Measurements from ENCODE around the gene MMP23B. TPM values are rescaled to one million over a fixed set of nuclear protein-coding genes. Genes with fewer than 3 reads are reported as not detected.

MMP23B gene
- total RNA-seq, 4 donors from 2014 or later = 0.67 to 7.8 (median 3.5) TPM

DNA sequence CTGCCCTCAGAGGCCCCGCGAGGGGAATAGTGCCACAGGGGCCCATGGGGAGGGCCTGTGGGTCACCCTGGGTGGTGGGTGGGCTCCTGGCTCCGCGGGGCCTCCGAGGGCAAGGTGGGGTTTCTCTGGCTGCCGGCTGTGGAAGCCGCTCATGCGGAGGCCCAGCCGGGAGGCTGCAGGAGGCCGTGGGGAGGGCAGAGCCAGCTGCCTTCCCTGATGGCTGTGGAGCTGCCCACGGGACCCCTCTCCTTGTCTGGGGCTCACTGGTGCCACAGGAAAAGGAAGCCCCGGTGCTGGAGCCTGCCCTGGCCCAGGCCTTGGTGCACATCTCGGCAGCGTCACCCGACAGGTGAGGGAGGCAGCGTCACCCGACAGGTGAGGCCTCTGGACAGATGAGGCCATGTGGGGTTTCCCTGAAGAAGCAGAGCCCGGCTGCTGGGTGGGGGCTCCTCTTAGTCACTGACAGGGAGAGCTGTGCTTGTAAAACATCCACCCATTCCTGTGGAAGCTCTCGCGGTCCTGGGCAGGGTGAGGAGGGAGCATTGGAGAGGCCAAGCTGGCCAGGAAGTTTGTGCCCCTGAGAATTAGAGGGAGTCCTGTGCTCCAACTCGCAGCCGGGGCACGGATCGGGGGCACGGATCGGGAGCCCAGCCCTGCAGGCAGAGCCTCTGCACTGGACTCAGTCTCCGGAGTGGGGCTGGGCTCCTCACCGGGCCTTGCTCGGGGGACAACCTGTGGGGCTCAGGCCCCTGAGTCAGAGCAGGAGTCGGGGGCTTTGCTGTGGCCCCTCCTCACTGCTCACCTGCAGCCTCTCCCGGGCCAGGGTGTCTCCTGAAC, 10.6 kb upstream of the MMP23B start:
- 81 to 92% methylated on average over 18 to 23 of the region's 31 CpGs for WGBS, 2 donors
- DNase-seq = no peak

DNA sequence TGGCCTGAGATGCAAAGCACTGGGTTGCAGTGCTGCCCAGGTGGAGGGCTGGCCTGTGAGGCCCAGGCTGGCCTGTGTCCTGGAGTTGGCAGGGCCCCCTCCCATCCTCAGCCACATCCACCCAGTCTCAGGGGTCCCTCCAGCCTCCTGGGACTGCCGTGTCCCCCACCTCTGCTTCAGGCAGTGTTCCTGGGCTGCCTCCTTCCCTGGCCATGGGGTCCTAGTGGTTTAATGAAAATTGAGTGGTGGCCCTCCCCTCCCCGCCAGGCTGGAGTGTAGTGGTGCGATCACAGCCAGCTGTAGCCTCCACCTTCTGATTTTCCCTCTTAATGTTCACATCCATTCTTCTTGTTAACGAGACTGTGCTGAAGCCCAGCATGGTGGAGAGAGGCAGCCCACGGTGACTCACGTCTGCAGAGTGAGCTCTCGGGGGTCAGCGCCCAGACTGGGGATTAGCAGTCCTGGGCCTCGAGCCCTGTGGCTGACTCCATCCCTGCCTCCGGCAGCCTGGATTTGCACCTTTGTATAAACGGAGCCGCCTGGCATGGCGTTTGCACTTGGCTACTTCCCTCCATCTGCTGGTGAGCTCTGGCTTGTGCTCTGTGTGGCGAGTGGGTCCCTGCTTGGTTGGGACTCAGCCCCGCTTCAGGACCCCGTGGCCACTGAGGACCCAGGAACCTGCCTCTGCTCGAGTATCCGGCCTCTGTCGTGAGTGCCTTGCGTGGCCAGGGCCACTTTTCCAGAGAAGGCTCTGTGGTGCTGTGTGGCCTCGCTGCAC, 9.8 kb upstream of the MMP23B start:
- no peak for DNase-seq
- Histone ChIP-seq H3K4me3 (replicated peaks in 1 of 3) (no peak overlapping the region), H3K9me3 (no peaks in the 10 kb centered on the region), H3K27ac (no peak overlapping the region), H3K4me1 (no peaks in the 10 kb centered on the region), H3K36me3 (peaks cover 0 to 12% of the 10 kb centered on the region in 2 donors), H3K27me3 (no peaks in the 10 kb centered on the region)
- TF ChIP-seq, protein P1, sequence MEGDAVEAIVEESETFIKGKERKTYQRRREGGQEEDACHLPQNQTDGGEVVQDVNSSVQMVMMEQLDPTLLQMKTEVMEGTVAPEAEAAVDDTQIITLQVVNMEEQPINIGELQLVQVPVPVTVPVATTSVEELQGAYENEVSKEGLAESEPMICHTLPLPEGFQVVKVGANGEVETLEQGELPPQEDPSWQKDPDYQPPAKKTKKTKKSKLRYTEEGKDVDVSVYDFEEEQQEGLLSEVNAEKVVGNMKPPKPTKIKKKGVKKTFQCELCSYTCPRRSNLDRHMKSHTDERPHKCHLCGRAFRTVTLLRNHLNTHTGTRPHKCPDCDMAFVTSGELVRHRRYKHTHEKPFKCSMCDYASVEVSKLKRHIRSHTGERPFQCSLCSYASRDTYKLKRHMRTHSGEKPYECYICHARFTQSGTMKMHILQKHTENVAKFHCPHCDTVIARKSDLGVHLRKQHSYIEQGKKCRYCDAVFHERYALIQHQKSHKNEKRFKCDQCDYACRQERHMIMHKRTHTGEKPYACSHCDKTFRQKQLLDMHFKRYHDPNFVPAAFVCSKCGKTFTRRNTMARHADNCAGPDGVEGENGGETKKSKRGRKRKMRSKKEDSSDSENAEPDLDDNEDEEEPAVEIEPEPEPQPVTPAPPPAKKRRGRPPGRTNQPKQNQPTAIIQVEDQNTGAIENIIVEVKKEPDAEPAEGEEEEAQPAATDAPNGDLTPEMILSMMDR (IDR thresholded peaks at IDR 0.05) = no peak
- no peak for TF ChIP-seq POLR2A (IDR thresholded peaks at IDR 0.05)
- WGBS, 2 donors = 77 to 86% methylated on average over 9 to 17 of the region's 21 CpGs
- intact Hi-C loops (cut with DNase I) = no loop called here

More for the DNA sequence above, 10.6 kb upstream of the MMP23B start:
- no peaks in the 10 kb centered on the region for H3K9me3 ChIP-seq
- H3K27ac ChIP-seq = no peak overlapping the region
- no peaks in the 10 kb centered on the region for H3K27me3 ChIP-seq
- intact Hi-C loops (cut with DNase I) = no loop called here
- no peak for TF ChIP-seq POLR2A (IDR thresholded peaks at IDR 0.05)
- TF ChIP-seq, protein P1 (IDR thresholded peaks at IDR 0.05) = no peak
- no peak overlapping the region for H3K4me3 ChIP-seq (replicated peaks in 1 of 3)
- peaks cover 6 to 8% of the 10 kb centered on the region in 2 donors for H3K4me1 ChIP-seq
- peaks cover 0 to 10% of the 10 kb centered on the region in 2 donors for H3K36me3 ChIP-seq

DNA sequence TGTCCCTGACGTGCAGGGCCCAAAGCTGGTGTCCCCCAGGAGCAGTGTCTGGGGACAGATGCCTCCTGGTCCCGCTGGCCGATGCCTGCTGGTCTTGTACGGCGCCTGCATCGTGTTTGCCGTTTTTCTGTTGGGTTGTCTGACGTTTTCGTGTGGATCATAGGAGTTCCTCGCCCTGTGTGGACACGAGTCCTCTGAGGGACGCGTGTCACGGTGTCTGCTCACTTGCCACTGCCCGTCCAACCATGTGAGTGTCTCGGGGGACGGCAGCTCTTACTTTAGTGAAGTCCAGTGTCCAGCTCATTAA, 9.2 kb upstream of the MMP23B start:
- peaks cover under 1 to 9% of the 10 kb centered on the region in 2 donors for H3K36me3 ChIP-seq
- H3K9me3 ChIP-seq = no peaks in the 10 kb centered on the region
- WGBS, 2 donors = 95 to 97% methylated on average over 17 of the region's 17 CpGs
- intact Hi-C loops (cut with DNase I) = no loop called here
- TF ChIP-seq, protein P1 (IDR thresholded peaks at IDR 0.05) = no peak
- no peak for TF ChIP-seq POLR2A (IDR thresholded peaks at IDR 0.05)
- H3K27me3 ChIP-seq = no peaks in the 10 kb centered on the region
- no peak overlapping the region for H3K27ac ChIP-seq
- H3K4me1 ChIP-seq = no peaks in the 10 kb centered on the region
- H3K4me3 ChIP-seq (replicated peaks in 1 of 3) = no peak overlapping the region
- DNase-seq = no peak

DNA sequence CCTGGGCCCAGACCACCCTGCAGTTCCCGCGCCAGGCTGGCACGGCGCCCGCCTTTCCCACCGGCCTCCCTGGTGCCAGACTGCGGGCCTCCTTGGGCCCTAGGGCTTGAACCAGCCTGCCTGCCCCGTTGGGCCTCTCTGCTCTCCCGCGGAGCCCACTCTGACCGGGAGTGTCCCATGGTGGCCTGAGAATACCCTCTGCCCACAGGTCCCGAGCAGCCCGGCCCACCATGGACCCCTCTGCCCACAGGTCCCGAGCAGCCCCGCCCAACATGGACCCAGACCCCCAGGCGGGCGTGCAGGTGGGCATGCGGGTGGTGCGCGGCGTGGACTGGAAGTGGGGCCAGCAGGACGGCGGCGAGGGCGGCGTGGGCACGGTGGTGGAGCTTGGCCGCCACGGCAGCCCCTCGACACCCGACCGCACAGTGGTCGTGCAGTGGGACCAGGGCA, 8.8 kb upstream of the MMP23B start:
- intact Hi-C loops (cut with DNase I) = no loop called here
- Histone ChIP-seq H3K4me3 (replicated peaks in 1 of 3) (no peak overlapping the region), H3K9me3 (no peaks in the 10 kb centered on the region), H3K27me3 (no peaks in the 10 kb centered on the region), H3K27ac (no peak overlapping the region), H3K36me3 (peaks cover 5 to 9% of the 10 kb centered on the region in 2 donors), H3K4me1 (no peaks in the 10 kb centered on the region)
- no peak for TF ChIP-seq POLR2A (IDR thresholded peaks at IDR 0.05)
- TF ChIP-seq, protein P1 (IDR thresholded peaks at IDR 0.05) = no peak
- 95 to 97% methylated on average over 17 to 22 of the region's 33 CpGs for WGBS, 2 donors
- no peak for DNase-seq
